Measurements from ENCODE around the gene LGR6.
A peak's percentile ranks its signal among the peaks of the same experiment; 100 is the strongest.

Gene LGR6

GRCh38 chr1:202288177-202288576 is 94.6 kb downstream of the LGR6 start:
- DNase-seq (ENCODE audit: low read depth in 3 of 3): no peak

GRCh38 chr1:202289009-202289408 is 95.4 kb downstream of the LGR6 start:
- no peak for DNase-seq (ENCODE audit: low read depth in 3 of 3)

- no peak for DNase-seq (ENCODE audit: low read depth in 3 of 3)
Measured at GRCh38 chr1:202291001-202291400, 97.4 kb downstream of the LGR6 start.

- DNase-seq (ENCODE audit: low read depth in 3 of 3): no peak
Measured at GRCh38 chr1:202291961-202292712, 98.5 kb downstream of the LGR6 start.

GRCh38 chr1:202292773-202293172 is 99.2 kb downstream of the LGR6 start:
- no peak for DNase-seq (ENCODE audit: low read depth in 3 of 3)

GRCh38 chr1:202293569-202293968 is 100.0 kb downstream of the LGR6 start:
- no peak for DNase-seq (ENCODE audit: low read depth in 3 of 3)

DNA sequence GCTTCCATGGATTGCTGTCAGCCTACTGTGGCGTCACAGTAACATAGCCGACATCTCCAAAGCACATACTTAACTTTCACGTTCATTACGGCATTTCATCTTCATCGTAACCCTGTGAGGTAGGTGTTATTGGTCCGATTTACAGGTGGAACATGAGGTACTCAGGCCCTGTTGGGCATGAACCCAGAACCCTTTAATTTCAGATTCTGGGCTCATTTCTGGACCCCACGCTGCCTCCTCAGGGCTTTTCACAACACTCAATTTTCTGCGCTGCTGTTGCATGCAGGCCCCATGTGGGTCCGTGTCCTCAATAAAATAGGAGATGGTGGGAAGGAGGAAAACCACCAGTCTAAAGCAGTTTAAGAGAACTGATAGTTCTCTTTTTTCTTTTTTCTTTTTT is 108.6 kb downstream of the LGR6 start:
- DNase-seq (ENCODE audit: low read depth in 3 of 3): no peak

- no peak for DNase-seq (ENCODE audit: low read depth in 3 of 3)
Measured at GRCh38 chr1:202304375-202304774, 110.8 kb downstream of the LGR6 start.

GRCh38 chr1:202305168-202305567 is 111.6 kb downstream of the LGR6 start:
- DNase-seq (ENCODE audit: low read depth in 3 of 3): no peak

GRCh38 chr1:202306535-202307345 is 113.1 kb downstream of the LGR6 start:
- DNase-seq (ENCODE audit: low read depth in 3 of 3): no peak

GRCh38 chr1:202310071-202310725 is 116.6 kb downstream of the LGR6 start:
- no peak for DNase-seq (ENCODE audit: low read depth in 3 of 3)

GRCh38 chr1:202310746-202311145 is 117.1 kb downstream of the LGR6 start:
- no peak for DNase-seq (ENCODE audit: low read depth in 3 of 3)

- no peak for DNase-seq (ENCODE audit: low read depth in 3 of 3)
Measured at GRCh38 chr1:202311875-202312635, 118.5 kb downstream of the LGR6 start.

GRCh38 chr1:202315576-202316168 is 122.1 kb downstream of the LGR6 start:
- DNase-seq (ENCODE audit: low read depth in 3 of 3): peak; percentile 44 to 73 (median 60)

- no peak for DNase-seq (ENCODE audit: low read depth in 3 of 3)
Measured at GRCh38 chr1:202316186-202316585, 122.6 kb downstream of the LGR6 start.

DNA sequence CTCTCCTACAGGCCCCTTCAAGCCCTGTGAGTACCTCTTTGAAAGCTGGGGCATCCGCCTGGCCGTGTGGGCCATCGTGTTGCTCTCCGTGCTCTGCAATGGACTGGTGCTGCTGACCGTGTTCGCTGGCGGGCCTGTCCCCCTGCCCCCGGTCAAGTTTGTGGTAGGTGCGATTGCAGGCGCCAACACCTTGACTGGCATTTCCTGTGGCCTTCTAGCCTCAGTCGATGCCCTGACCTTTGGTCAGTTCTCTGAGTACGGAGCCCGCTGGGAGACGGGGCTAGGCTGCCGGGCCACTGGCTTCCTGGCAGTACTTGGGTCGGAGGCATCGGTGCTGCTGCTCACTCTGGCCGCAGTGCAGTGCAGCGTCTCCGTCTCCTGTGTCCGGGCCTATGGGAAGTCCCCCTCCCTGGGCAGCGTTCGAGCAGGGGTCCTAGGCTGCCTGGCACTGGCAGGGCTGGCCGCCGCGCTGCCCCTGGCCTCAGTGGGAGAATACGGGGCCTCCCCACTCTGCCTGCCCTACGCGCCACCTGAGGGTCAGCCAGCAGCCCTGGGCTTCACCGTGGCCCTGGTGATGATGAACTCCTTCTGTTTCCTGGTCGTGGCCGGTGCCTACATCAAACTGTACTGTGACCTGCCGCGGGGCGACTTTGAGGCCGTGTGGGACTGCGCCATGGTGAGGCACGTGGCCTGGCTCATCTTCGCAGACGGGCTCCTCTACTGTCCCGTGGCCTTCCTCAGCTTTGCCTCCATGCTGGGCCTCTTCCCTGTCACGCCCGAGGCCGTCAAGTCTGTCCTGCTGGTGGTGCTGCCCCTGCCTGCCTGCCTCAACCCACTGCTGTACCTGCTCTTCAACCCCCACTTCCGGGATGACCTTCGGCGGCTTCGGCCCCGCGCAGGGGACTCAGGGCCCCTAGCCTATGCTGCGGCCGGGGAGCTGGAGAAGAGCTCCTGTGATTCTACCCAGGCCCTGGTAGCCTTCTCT is 124.6 kb downstream of the LGR6 start:
- no peak for DNase-seq (ENCODE audit: low read depth in 3 of 3)

GRCh38 chr1:202319381-202320080 is 125.9 kb downstream of the LGR6 start:
- DNase-seq (ENCODE audit: low read depth in 3 of 3): no peak

GRCh38 chr1:202320081-202320405 is 126.4 kb downstream of the LGR6 start:
- DNase-seq (ENCODE audit: low read depth in 3 of 3): no peak

DNA sequence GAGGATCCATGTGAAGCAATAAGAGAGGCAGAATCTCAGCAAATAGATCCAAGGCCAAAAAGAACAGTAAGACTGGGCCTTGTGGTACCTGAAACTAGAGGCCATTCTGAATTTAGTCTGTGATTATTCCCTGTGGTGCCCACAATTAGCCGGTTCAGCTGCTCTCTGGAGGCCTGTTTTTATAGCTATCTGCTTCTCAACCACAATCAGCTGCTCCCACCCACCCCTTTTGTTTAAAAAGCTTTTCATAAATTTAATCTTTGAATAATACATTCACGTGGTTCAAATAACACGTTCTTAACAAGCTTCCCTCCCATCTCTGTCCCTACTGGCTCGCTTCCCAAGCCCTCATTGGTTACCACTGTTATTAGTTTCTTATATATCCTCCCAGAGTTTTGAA is 130.1 kb downstream of the LGR6 start:
- DNase-seq (ENCODE audit: low read depth in 3 of 3): no peak

- no peak for DNase-seq (ENCODE audit: low read depth in 3 of 3)
Measured at GRCh38 chr1:202324646-202325045, 131.0 kb downstream of the LGR6 start.
